ENCODE data around the gene ARHGAP24. TPM values are rescaled to one million over a fixed set of nuclear protein-coding genes. Genes with fewer than 3 reads are reported as not detected.

ARHGAP24 gene
- total and polyA plus RNA-seq, 2 donors (not counting 1 experiment from before 2014, with no cell fraction given) = 48.4 to 141 TPM

GRCh38 chr4:85755285-85755684 is 280.3 kb downstream of the ARHGAP24 start:
- ATAC-seq (ENCODE audit: low read depth) = no peak
- H3K4me3 Mint-ChIP-seq = no peak overlapping the region
- Histone ChIP-seq H3K27ac (ENCODE audit: low read length in 2 of 2) (no peak overlapping the region), H3K4me3 (ENCODE audit: control extremely low read depth in 1 of 5, extremely low read depth in 1 of 5, insufficient read depth in 1 of 5, low read depth in 2 of 5, low read length in 4 of 5) (no peak overlapping the region), H3K27me3 (replicated peaks in 1 of 4; ENCODE audit: control extremely low read depth in 1 of 4, control insufficient read depth in 3 of 4, insufficient read depth in 4 of 4, low read length in 3 of 4) (no peaks in the 10 kb centered on the region), H2AFZ (ENCODE audit: insufficient read depth, low read depth, low read length, poor library complexity, severe bottlenecking) (no peak overlapping the region), H3K4me1 (ENCODE audit: control insufficient read depth in 2 of 2, insufficient read depth in 2 of 2, low read length in 2 of 2) (peaks cover 0 to 11% of the 10 kb centered on the region in 2 donors), H3K79me2 (ENCODE audit: control insufficient read depth, insufficient read depth, low read length) (peaks cover 28% of the 10 kb centered on the region), H3K36me3 (replicated peaks in 1 of 2; ENCODE audit: control extremely low read depth in 1 of 2, control insufficient read depth in 1 of 2, extremely low read depth in 1 of 2, insufficient read depth in 2 of 2, low read length in 1 of 2) (peaks cover 8 to 9% of the 10 kb centered on the region in 2 experiments), H4K20me1 (ENCODE audit: control insufficient read depth, insufficient read depth, low read length, poor library complexity, severe bottlenecking) (no peaks in the 10 kb centered on the region), H3K9ac (ENCODE audit: low read length) (no peak overlapping the region), H3K4me2 (replicated peaks; ENCODE audit: low read depth, low read length, poor library complexity, severe bottlenecking) (no peak overlapping the region), H3K9me3 (ENCODE audit: control extremely low read depth in 1 of 3, control insufficient read depth in 2 of 3, insufficient read depth in 1 of 3, low read length in 2 of 3) (no peaks in the 10 kb centered on the region)
- ChIA-PET POLR2A (no interaction called here), CTCF (interaction anchor here (0.9 to 1.9 kb wide), 9 partner anchors 10 to 607 kb away, joined by 3 to 17 read pairs (median 4); no protein-coding TSS in a partner anchor)
- intact Hi-C loops (cut with micrococcal nuclease) = loop anchor here (5.0 kb wide), 1 partner anchor 42 kb away; no protein-coding TSS in a partner anchor
- H3K9me3 Mint-ChIP-seq (ENCODE audit: insufficient read depth) = no peaks in the 10 kb centered on the region
- WGBS (ENCODE audit: insufficient coverage) = no CpG with 5 or more reads among the region's 4 CpGs
- TF ChIP-seq EZH2 (IDR thresholded peaks at IDR 0.05; ENCODE audit: borderline replicate concordance, insufficient read depth, low read depth, low read length, poor library complexity, severe bottlenecking) = no peak
- TF ChIP-seq CTCF (IDR thresholded peaks at IDR 0.05) = no peak
- H3K4me1 Mint-ChIP-seq = peaks cover 15% of the 10 kb centered on the region
- no peak overlapping the region for H3K27ac Mint-ChIP-seq
- no peak for DNase-seq
- no peaks in the 10 kb centered on the region for H3K27me3 Mint-ChIP-seq

- Histone ChIP-seq H3K4me1 (ENCODE audit: control insufficient read depth in 2 of 2, insufficient read depth in 2 of 2, low read length in 2 of 2) (peaks cover 0 to 7% of the 10 kb centered on the region in 2 donors), H3K9me3 (ENCODE audit: control extremely low read depth in 1 of 3, control insufficient read depth in 2 of 3, insufficient read depth in 1 of 3, low read length in 2 of 3) (no peaks in the 10 kb centered on the region), H3K4me3 (ENCODE audit: control extremely low read depth in 1 of 5, extremely low read depth in 1 of 5, insufficient read depth in 1 of 5, low read depth in 2 of 5, low read length in 4 of 5) (no peak overlapping the region), H3K27ac (ENCODE audit: low read length in 2 of 2) (no peak overlapping the region), H2AFZ (ENCODE audit: insufficient read depth, low read depth, low read length, poor library complexity, severe bottlenecking) (no peak overlapping the region), H4K20me1 (ENCODE audit: control insufficient read depth, insufficient read depth, low read length, poor library complexity, severe bottlenecking) (no peaks in the 10 kb centered on the region), H3K9ac (ENCODE audit: low read length) (no peak overlapping the region), H3K27me3 (replicated peaks in 1 of 4; ENCODE audit: control extremely low read depth in 1 of 4, control insufficient read depth in 3 of 4, insufficient read depth in 4 of 4, low read length in 3 of 4) (no peaks in the 10 kb centered on the region), H3K4me2 (replicated peaks; ENCODE audit: low read depth, low read length, poor library complexity, severe bottlenecking) (no peak overlapping the region), H3K79me2 (ENCODE audit: control insufficient read depth, insufficient read depth, low read length) (peaks cover 40% of the 10 kb centered on the region), H3K36me3 (replicated peaks in 1 of 2; ENCODE audit: control extremely low read depth in 1 of 2, control insufficient read depth in 1 of 2, extremely low read depth in 1 of 2, insufficient read depth in 2 of 2, low read length in 1 of 2) (peaks cover 2 to 10% of the 10 kb centered on the region in 2 experiments)
- intact Hi-C loops (cut with micrococcal nuclease) = loop anchor here (1.0 to 5.0 kb wide), 3 partner anchors 40 to 288 kb away; no protein-coding TSS in a partner anchor
- no peaks in the 10 kb centered on the region for H3K9me3 Mint-ChIP-seq (ENCODE audit: insufficient read depth)
- TF ChIP-seq EZH2 (IDR thresholded peaks at IDR 0.05; ENCODE audit: borderline replicate concordance, insufficient read depth, low read depth, low read length, poor library complexity, severe bottlenecking) (no peak), CTCF (IDR thresholded peaks at IDR 0.05) (peak; percentile 31)
- CTCF ChIA-PET = interaction anchor here (0.9 to 1.9 kb wide), 6 partner anchors 9 to 212 kb away, joined by 3 to 17 read pairs (median 7); no protein-coding TSS in a partner anchor
- POLR2A ChIA-PET = no interaction called here
- H3K27me3 Mint-ChIP-seq = no peaks in the 10 kb centered on the region
- no peak for DNase-seq
- peak; percentile 36 for ATAC-seq (ENCODE audit: low read depth)
- peaks cover 14% of the 10 kb centered on the region for H3K4me1 Mint-ChIP-seq
- no CpG with 5 or more reads among the region's 3 CpGs for WGBS (ENCODE audit: insufficient coverage)
- H3K27ac Mint-ChIP-seq = no peak overlapping the region
- H3K4me3 Mint-ChIP-seq = no peak overlapping the region
These were observed 282.0 kb downstream of the ARHGAP24 start for GRCh38 chr4:85756938-85757337.
